ENCODE results near the gene SDC3. TPM values are rescaled to one million over a fixed set of nuclear protein-coding genes. Genes with fewer than 3 reads are reported as not detected.

The SDC3 gene
- total RNA-seq, 1 donor from 2014 or later, result 36.4 TPM

- no peak overlapping the region for H3K4me3 ChIP-seq (ENCODE audit: low read depth, low read length)
- H3K27me3 ChIP-seq (ENCODE audit: control insufficient read depth, insufficient read depth, low read length), result no peaks in the 10 kb centered on the region
- no peak for TF ChIP-seq CTCF (IDR thresholded peaks at IDR 0.05; ENCODE audit: insufficient read depth, low read length, poor library complexity, severe bottlenecking)
- no peak for DNase-seq (ENCODE audit: low read depth)
- no peaks in the 10 kb centered on the region for H3K36me3 ChIP-seq (ENCODE audit: control insufficient read depth, insufficient read depth, low read length)
Observed at GRCh38 chr1:30901798-30902581, 6.6 kb downstream of the SDC3 start.

DNA sequence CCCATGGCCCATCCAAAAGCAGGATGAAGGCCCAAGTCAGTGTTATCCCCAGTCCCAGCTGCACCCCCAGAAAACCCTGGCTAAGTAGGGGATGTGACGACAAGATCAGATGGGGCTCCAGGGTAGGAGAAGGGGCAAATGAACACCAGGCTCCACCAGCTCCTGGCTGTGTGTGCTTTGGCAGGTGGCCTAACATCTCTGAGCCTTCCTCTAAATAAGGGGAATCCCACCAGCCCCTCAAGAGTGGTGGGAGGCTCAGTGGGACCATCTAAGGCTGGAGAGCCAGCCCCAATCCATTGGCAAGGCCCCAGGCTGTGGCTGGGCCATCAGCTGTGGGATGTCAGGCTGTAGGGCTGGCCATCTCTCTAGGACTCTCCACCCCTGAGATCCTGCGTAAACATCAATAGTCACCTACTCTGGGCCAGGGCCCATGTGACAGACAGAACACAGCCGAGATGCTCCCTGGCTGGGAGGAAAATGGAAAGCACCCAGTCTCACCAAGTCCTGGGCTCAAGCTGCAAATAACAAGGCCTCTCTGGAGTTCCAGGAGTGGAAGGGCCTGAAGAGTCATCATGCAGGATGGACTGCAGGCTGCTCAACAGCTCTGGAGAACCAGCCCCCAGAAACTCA lies 7.5 kb downstream of the SDC3 start:
- H3K36me3 ChIP-seq (ENCODE audit: control insufficient read depth, insufficient read depth, low read length), result no peaks in the 10 kb centered on the region
- no peak overlapping the region for H3K4me3 ChIP-seq (ENCODE audit: low read depth, low read length)
- TF ChIP-seq CTCF (IDR thresholded peaks at IDR 0.05; ENCODE audit: insufficient read depth, low read length, poor library complexity, severe bottlenecking), result no peak
- no peak for DNase-seq (ENCODE audit: low read depth)
- no peaks in the 10 kb centered on the region for H3K27me3 ChIP-seq (ENCODE audit: control insufficient read depth, insufficient read depth, low read length)

- Histone ChIP-seq H3K4me3 (ENCODE audit: low read depth, low read length) (no peak overlapping the region), H3K27me3 (ENCODE audit: control insufficient read depth, insufficient read depth, low read length) (no peaks in the 10 kb centered on the region), H3K36me3 (ENCODE audit: control insufficient read depth, insufficient read depth, low read length) (no peaks in the 10 kb centered on the region)
- no peak for TF ChIP-seq CTCF (IDR thresholded peaks at IDR 0.05; ENCODE audit: insufficient read depth, low read length, poor library complexity, severe bottlenecking)
- DNase-seq (ENCODE audit: low read depth), result no peak
Observed at GRCh38 chr1:30900486-30900885, 8.1 kb downstream of the SDC3 start.

DNA sequence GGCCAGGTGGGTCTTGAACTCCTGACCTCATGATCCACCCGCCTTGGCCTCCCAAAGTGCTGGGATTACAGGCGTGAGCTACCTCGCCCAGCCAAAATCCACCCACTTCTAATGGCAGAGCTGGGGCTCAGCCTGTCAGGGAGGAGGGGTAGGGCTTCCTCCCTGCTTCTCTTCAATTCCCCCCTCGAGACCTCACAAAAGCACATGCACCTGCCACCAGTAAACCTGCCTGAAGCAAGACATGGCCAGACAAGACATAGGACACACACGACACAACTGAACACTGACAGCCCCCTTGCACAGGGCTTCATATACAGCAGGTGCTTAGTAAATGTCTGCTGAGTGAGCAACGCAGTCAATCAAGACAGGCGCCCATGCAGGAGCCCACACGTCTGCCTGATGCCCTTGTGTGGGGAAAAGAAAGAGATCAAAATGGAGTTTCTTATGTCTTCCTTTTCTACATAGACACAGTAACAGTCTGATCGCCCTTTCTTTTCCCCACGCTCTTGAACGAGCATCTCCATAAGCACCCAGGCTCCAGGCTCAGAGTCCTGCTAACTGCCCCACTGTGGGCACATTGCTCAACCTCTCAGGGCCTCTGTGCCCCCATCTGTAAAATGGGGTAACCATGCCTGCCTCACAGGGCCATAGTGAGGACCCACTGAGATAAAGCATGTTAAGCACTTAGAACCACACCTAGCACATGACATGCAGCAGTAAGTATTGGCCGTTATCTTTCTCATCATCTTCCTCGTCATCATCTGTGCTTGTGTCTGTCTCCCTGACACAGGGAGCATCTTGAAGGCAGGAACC lies 8.8 kb downstream of the SDC3 start:
- H3K27me3 ChIP-seq (ENCODE audit: control insufficient read depth, insufficient read depth, low read length), result no peaks in the 10 kb centered on the region
- no peak overlapping the region for H3K4me3 ChIP-seq (ENCODE audit: low read depth, low read length)
- no peaks in the 10 kb centered on the region for H3K36me3 ChIP-seq (ENCODE audit: control insufficient read depth, insufficient read depth, low read length)
- TF ChIP-seq CTCF (IDR thresholded peaks at IDR 0.05; ENCODE audit: insufficient read depth, low read length, poor library complexity, severe bottlenecking), result no peak
- no peak for DNase-seq (ENCODE audit: low read depth)

- Histone ChIP-seq H3K36me3 (ENCODE audit: control insufficient read depth, insufficient read depth, low read length) (no peaks in the 10 kb centered on the region), H3K4me3 (ENCODE audit: low read depth, low read length) (no peak overlapping the region), H3K27me3 (ENCODE audit: control insufficient read depth, insufficient read depth, low read length) (no peaks in the 10 kb centered on the region)
- no peak for TF ChIP-seq CTCF (IDR thresholded peaks at IDR 0.05; ENCODE audit: insufficient read depth, low read length, poor library complexity, severe bottlenecking)
- DNase-seq (ENCODE audit: low read depth), result no peak
Observed at GRCh38 chr1:30898031-30898815, 10.3 kb downstream of the SDC3 start.

Data from kidney epithelial cell (primary cell).